HAP-1 (cell line): ENCODE data around the gene RAB8A.
"Not testable (repeated sequence)": the region's sequence is repeated elsewhere in the genome, so short reads cannot be mapped to it uniquely, and the experiment has no call there.

Source experiments
- DNase-seq, 2 experiments: peaks; one replicate each; pipeline ENCODE4 v3.0.0-alpha.2; 2016 to 2020; ENCODE audit warnings: low spot score in 2 of 2
- H3K27me3 ChIP-seq: fragments of 250-450 bp; sonication (Bioruptor Pico); 2 replicates; pipeline ENCODE4 v1.5.1; 2020; ENCODE audit warnings: low read depth, mild to moderate bottlenecking, moderate library complexity
- H3K36me3 ChIP-seq: fragments of 250-450 bp; sonication (Bioruptor Pico); replicated peaks from 2 replicates; pipeline ENCODE4 v1.5.1; 2020; ENCODE audit warnings: mild to moderate bottlenecking
- H3K4me1 ChIP-seq: fragments of 250-450 bp; sonication (Bioruptor Pico); 2 replicates; pipeline ENCODE4 v1.5.1; 2020; ENCODE audit warnings: mild to moderate bottlenecking
- H3K4me3 ChIP-seq: fragments of 250-450 bp; sonication (Bioruptor Pico); 2 replicates; pipeline ENCODE4 v1.5.1; 2020; ENCODE audit warnings: mild to moderate bottlenecking, moderate library complexity
- H3K9me3 ChIP-seq: fragments of 250-450 bp; sonication (Bioruptor Pico); 2 replicates; pipeline ENCODE4 v1.5.1; 2020; ENCODE audit warnings: mild to moderate bottlenecking, moderate library complexity
- in situ Hi-C: fragments of 300-500 bp; cut with MboI; formaldehyde crosslinking; loops from 3 replicates; pipeline ENCODE4 v1.14.3; 2020; ENCODE audit warnings: low sequenced_read_pairs, inconsistent platforms, mixed read lengths

RAB8A gene

GRCh38 chr19:16170134-16170533 is 58.4 kb downstream of the RAB8A start:
- no peaks in the 10 kb centered on the region for H3K27me3 ChIP-seq
- H3K4me1 ChIP-seq: no peaks in the 10 kb centered on the region; the same call in 1 of the 2 replicates
- DNase-seq: no peak
- H3K9me3 ChIP-seq: no peaks in the 10 kb centered on the region
- in situ Hi-C loops: loop anchor here (10.0 kb wide), 1 partner anchor 545 kb away; no protein-coding TSS in a partner anchor
- H3K36me3 ChIP-seq: no peaks in the 10 kb centered on the region
- H3K4me3 ChIP-seq: no peak overlapping the region

GRCh38 chr19:16175954-16176353 is 64.3 kb downstream of the RAB8A start:
- no peaks in the 10 kb centered on the region for H3K9me3 ChIP-seq
- no peak overlapping the region for H3K4me3 ChIP-seq
- H3K27me3 ChIP-seq: no peaks in the 10 kb centered on the region
- H3K4me1 ChIP-seq: no peaks in the 10 kb centered on the region
- in situ Hi-C loops: loop anchor here (10.0 kb wide), 1 partner anchor 551 kb away; no protein-coding TSS in a partner anchor
- H3K36me3 ChIP-seq: no peaks in the 10 kb centered on the region
- DNase-seq: no peak

- H3K27me3 ChIP-seq, H3K4me1 ChIP-seq, H3K36me3 ChIP-seq, DNase-seq, H3K9me3 ChIP-seq, H3K4me3 ChIP-seq: not testable (repeated sequence)
- in situ Hi-C loops: loop anchor here (10.0 kb wide), 1 partner anchor 554 kb away; no protein-coding TSS in a partner anchor
Measured at GRCh38 chr19:16178866-16179265, 67.2 kb downstream of the RAB8A start.

- no peak for DNase-seq
- Histone ChIP-seq H3K4me3 (no peak overlapping the region), H3K36me3 (no peaks in the 10 kb centered on the region), H3K27me3 (no peaks in the 10 kb centered on the region), H3K9me3 (no peaks in the 10 kb centered on the region), H3K4me1 (no peaks in the 10 kb centered on the region)
- in situ Hi-C loops: no loop called here
Measured at GRCh38 chr19:16180611-16181010, 68.9 kb downstream of the RAB8A start.
